Measurements from ENCODE around the gene SNRPB.
"Not testable (repeated sequence)": the region's sequence is repeated elsewhere in the genome, so short reads cannot be mapped to it uniquely, and the experiment has no call there.

Gene SNRPB

GRCh38 chr20:2470423-2471193, at the start of gene SNRPB:
Gene SNRPB (minus strand): TSS chr20:2470789. CDS start chr20:2470690, 99 bp downstream.
- DNase-seq = peak; percentile 98
- in situ Hi-C loops (cut with HindIII; ENCODE audit: low pct_ligation_motif_present, low pct_unique_long_range_greater_than_20kb, low sequenced_read_pairs) = no loop called here

GRCh38 chr20:2519115-2519809, 48.7 kb upstream of the SNRPB start:
- in situ Hi-C loops (cut with HindIII; ENCODE audit: low pct_ligation_motif_present, low pct_unique_long_range_greater_than_20kb, low sequenced_read_pairs) = no loop called here
- no peak for DNase-seq

- no peak for DNase-seq
- in situ Hi-C loops (cut with HindIII; ENCODE audit: low pct_ligation_motif_present, low pct_unique_long_range_greater_than_20kb, low sequenced_read_pairs) = no loop called here
Observed at GRCh38 chr20:2518558-2518957, 48.0 kb upstream of the SNRPB start.

- DNase-seq = no peak
- in situ Hi-C loops (cut with HindIII; ENCODE audit: low pct_ligation_motif_present, low pct_unique_long_range_greater_than_20kb, low sequenced_read_pairs) = no loop called here
Observed at GRCh38 chr20:2518096-2518495, 47.5 kb upstream of the SNRPB start.

- in situ Hi-C loops (cut with HindIII; ENCODE audit: low pct_ligation_motif_present, low pct_unique_long_range_greater_than_20kb, low sequenced_read_pairs) = no loop called here
- DNase-seq = no peak
Observed at GRCh38 chr20:2516399-2516798, 45.8 kb upstream of the SNRPB start.

- no peak for DNase-seq
- in situ Hi-C loops (cut with HindIII; ENCODE audit: low pct_ligation_motif_present, low pct_unique_long_range_greater_than_20kb, low sequenced_read_pairs) = no loop called here
Observed at GRCh38 chr20:2515203-2515602, 44.6 kb upstream of the SNRPB start.

- DNase-seq = no peak
- in situ Hi-C loops (cut with HindIII; ENCODE audit: low pct_ligation_motif_present, low pct_unique_long_range_greater_than_20kb, low sequenced_read_pairs) = no loop called here
Observed at GRCh38 chr20:2509794-2510193, 39.2 kb upstream of the SNRPB start.

GRCh38 chr20:2509468-2509781, 38.8 kb upstream of the SNRPB start:
- in situ Hi-C loops (cut with HindIII; ENCODE audit: low pct_ligation_motif_present, low pct_unique_long_range_greater_than_20kb, low sequenced_read_pairs) = no loop called here
- DNase-seq = no peak

- DNase-seq = peak; percentile 81
- in situ Hi-C loops (cut with HindIII; ENCODE audit: low pct_ligation_motif_present, low pct_unique_long_range_greater_than_20kb, low sequenced_read_pairs) = no loop called here
Observed at GRCh38 chr20:2508631-2509467, 38.3 kb upstream of the SNRPB start, which contains the start of gene ZNF343. Gene ZNF343 (minus strand): TSS chr20:2508915. CDS start chr20:2493895, 15,020 bp downstream.

GRCh38 chr20:2507875-2508630, 37.5 kb upstream of the SNRPB start:
- no peak for DNase-seq
- in situ Hi-C loops (cut with HindIII; ENCODE audit: low pct_ligation_motif_present, low pct_unique_long_range_greater_than_20kb, low sequenced_read_pairs) = no loop called here

- in situ Hi-C loops (cut with HindIII; ENCODE audit: low pct_ligation_motif_present, low pct_unique_long_range_greater_than_20kb, low sequenced_read_pairs) = no loop called here
- DNase-seq = no peak
Observed at GRCh38 chr20:2507464-2507863, 36.9 kb upstream of the SNRPB start.

GRCh38 chr20:2506426-2506825, 35.8 kb upstream of the SNRPB start:
- in situ Hi-C loops (cut with HindIII; ENCODE audit: low pct_ligation_motif_present, low pct_unique_long_range_greater_than_20kb, low sequenced_read_pairs); DNase-seq: not testable (repeated sequence)

- DNase-seq; in situ Hi-C loops (cut with HindIII; ENCODE audit: low pct_ligation_motif_present, low pct_unique_long_range_greater_than_20kb, low sequenced_read_pairs): not testable (repeated sequence)
Observed at GRCh38 chr20:2504803-2505202, 34.2 kb upstream of the SNRPB start.

- in situ Hi-C loops (cut with HindIII; ENCODE audit: low pct_ligation_motif_present, low pct_unique_long_range_greater_than_20kb, low sequenced_read_pairs); DNase-seq: not testable (repeated sequence)
Observed at GRCh38 chr20:2502808-2503384, 32.3 kb upstream of the SNRPB start.

GRCh38 chr20:2485661-2486060, 15.1 kb upstream of the SNRPB start:
- in situ Hi-C loops (cut with HindIII; ENCODE audit: low pct_ligation_motif_present, low pct_unique_long_range_greater_than_20kb, low sequenced_read_pairs) = no loop called here
- DNase-seq = no peak

- no peak for DNase-seq
- in situ Hi-C loops (cut with HindIII; ENCODE audit: low pct_ligation_motif_present, low pct_unique_long_range_greater_than_20kb, low sequenced_read_pairs) = no loop called here
Observed at GRCh38 chr20:2485080-2485479, 14.5 kb upstream of the SNRPB start.

GRCh38 chr20:2483504-2483903, 12.9 kb upstream of the SNRPB start:
- DNase-seq = no peak
- in situ Hi-C loops (cut with HindIII; ENCODE audit: low pct_ligation_motif_present, low pct_unique_long_range_greater_than_20kb, low sequenced_read_pairs) = no loop called here

- no peak for DNase-seq
- in situ Hi-C loops (cut with HindIII; ENCODE audit: low pct_ligation_motif_present, low pct_unique_long_range_greater_than_20kb, low sequenced_read_pairs) = no loop called here
Observed at GRCh38 chr20:2480381-2480780, 9.8 kb upstream of the SNRPB start.

Data from ACHN (cell line).